Heart right ventricle (tissue), 16 donors: ENCODE data around the gene DPEP2NB. TPM values are rescaled to one million over a fixed set of nuclear protein-coding genes. Genes with fewer than 3 reads are reported as not detected.
"Not testable (repeated sequence)": the region's sequence is repeated elsewhere in the genome, so short reads cannot be mapped to it uniquely, and the experiment has no call there.

Experiments used
- ATAC-seq, 8 donors: fragments of 200-7000 bp; cut with Tn5 transposase; one replicate each; pipeline ENCODE4 v1.9.1; 2020; ENCODE audit warnings: mild to moderate bottlenecking in 8 of 8, moderate library complexity in 8 of 8, moderate number of reproducible peaks in 1 of 8
- DNase-seq, 2 donors: peaks; one replicate each; pipeline ENCODE4 v3.0.0-alpha.2; 2020
- H3K27ac ChIP-seq, 10 donors: fragments of 200-600 bp; sonication (generic) in 2 of 10; one replicate each; pipeline versions ENCODE4 v1.5.0 to v1.8.0; 2020 to 2022; ENCODE audit warnings: mild to moderate bottlenecking in 3 of 10
- H3K27me3 ChIP-seq, 7 donors: fragments of 200-600 bp; one replicate each; pipeline ENCODE4 v1.8.0; 2021 to 2022; ENCODE audit warnings: mild to moderate bottlenecking in 2 of 7
- H3K36me3 ChIP-seq, 9 donors: fragments of 200-600 bp; sonication (generic) in 1 of 9; one replicate each; pipeline versions ENCODE4 v1.5.0 to v1.8.0; 2020 to 2022; ENCODE audit warnings: mild to moderate bottlenecking in 2 of 9
- H3K4me1 ChIP-seq, 9 donors: fragments of 200-600 bp; sonication (generic) in 1 of 9; one replicate each; pipeline versions ENCODE4 v1.5.0 to v1.8.0; 2020 to 2022; ENCODE audit warnings: mild to moderate bottlenecking in 4 of 9
- H3K4me3 ChIP-seq, 10 donors: fragments of 200-600 bp; sonication (generic) in 2 of 10; one replicate each; pipeline versions ENCODE4 v1.5.0 to v1.8.0; 2020 to 2022; ENCODE audit warnings: mild to moderate bottlenecking in 7 of 10, moderate library complexity in 2 of 10
- H3K9me3 ChIP-seq, 11 donors: fragments of 200-600 bp in 10 of 11; sonication (generic) in 2 of 11; one replicate each; pipeline versions ENCODE4 v1.5.0 to v1.8.0; 2013 to 2022; ENCODE audit warnings: mild to moderate bottlenecking in 2 of 11, control low read depth in 1 of 11, moderate library complexity in 1 of 11
- CTCF ChIP-seq, 9 donors: fragments of 200-600 bp; sonication (generic) in 2 of 9; IDR thresholded peaks; one replicate each; pipeline versions ENCODE4 v1.5.0 to v1.8.0; 2021 to 2022; ENCODE audit warnings: antibody characterized with exemption in 9 of 9, mild to moderate bottlenecking in 5 of 9, moderate library complexity in 1 of 9
- WGBS, 2 donors: extraction: QIAGEN DNeasy Blood & Tissue Kit; methylation state at CpG; one replicate each; pipeline ENCODE4 v1.1.7; 2013; ENCODE audit warnings: inconsistent platforms in 1 of 2; 5-methylcytosine and 5-hydroxymethylcytosine counted together
- intact Hi-C, 10 donors: fragments of 100-400 bp; cut with DNase I; formaldehyde crosslinking; loops; one replicate each; pipeline versions ENCODE4 v1.11.1 to v1.14.2; 2022
- polyA plus RNA-seq, 2 donors: library from polyadenylated mRNA; stranded (reverse); fragments of 200-250 nt; gene quantifications; one replicate each; pipeline ENCODE4 v1.2.3, GENCODE V29; 2013
- total RNA-seq, 10 donors: library from RNA; stranded (reverse); fragmentation: NEBNext Ultra II Directional in 3 of 10; extraction: Animal tissue kit (Norgen Biotek cat#: 25700) in 3 of 10; gene quantifications; one replicate each; pipeline versions ENCODE4 v1.2.1 to v1.2.4, GENCODE V29; 2021 to 2023
- donor health status: Arrhythmogenic right ventricular cardiomyopathy.
- donor health status: ischemic (EF 13 %, LVEDD 7.1; RV severe dilation, severe dysfunction).
- donor health status: healthy with polysubstance abuse.
- donor health status: DM: no; HTN: yes; CAD: no.
- donor health status: DM: no; HTN: no; CAD: no.
- donor health status: ischemic (EF 25% LVEDD 6.9; RV normal size, moderate dysfunction).
- donor health status: ischemic (EF 25% LVEDD 5.7; RV mildly dilated, moderate dysfunction).
- donor health status: healthy.
- donor health status: DM: yes; HTN: yes; CAD: no.
- donor health status: Ischemic cardiomyopathy.
- donor health status: ischemic (EF 35%, LVEDD 5.7; RV mildly dilated, moderate dysfunction).
- donor health status: nonischemic (EF 11% LVEDD 7.7; RV severe dilation, severe dysfunction).
- donor health status: DM: yes; HTN: yes; CAD: no.
- donor health status: PGD.
- donor health status: ischemic (EF 29% LVEDD 5.4; RV normal size, mild dysfunction).
- donor health status: nonischemic (EF 23%, LVEDD 6.1; RV moderate dilation, normal function).

The DPEP2NB gene
- total and polyA plus RNA-seq, 12 donors, result not detected

- H3K27me3 ChIP-seq, result peaks cover 0 to 7% (median 0%) of the 10 kb centered on the region in 7 donors
- no peaks in the 10 kb centered on the region for H3K9me3 ChIP-seq
- no peak overlapping the region for H3K27ac ChIP-seq
- intact Hi-C loops, result no loop called here
- H3K4me1 ChIP-seq, result no peaks in the 10 kb centered on the region
- no peaks in the 10 kb centered on the region for H3K36me3 ChIP-seq
- DNase-seq (no peak), ATAC-seq (no peak)
- 81 to 85% methylated on average over 14 of the region's 14 CpGs for WGBS, 2 donors
- H3K4me3 ChIP-seq, result no peak overlapping the region
- no peak for TF ChIP-seq CTCF (IDR thresholded peaks at IDR 0.05)
Measured at GRCh38 chr16:67975321-67976105, 40.2 kb downstream of the DPEP2NB start.

GRCh38 chr16:67972285-67972684 is 43.4 kb downstream of the DPEP2NB start:
- WGBS, 2 donors, result 90 to 91% methylated on average over 7 of the region's 7 CpGs
- H3K27ac ChIP-seq, intact Hi-C loops, H3K9me3 ChIP-seq, H3K27me3 ChIP-seq, DNase-seq, H3K4me3 ChIP-seq, ATAC-seq, H3K36me3 ChIP-seq: not testable (repeated sequence)
- peaks cover 0 to 15% (median 1%) of the 10 kb centered on the region in 9 donors for H3K4me1 ChIP-seq

GRCh38 chr16:67971111-67971510 is 44.6 kb downstream of the DPEP2NB start:
- 94 to 95% methylated on average over 9 of the region's 9 CpGs for WGBS, 2 donors
- H3K27me3 ChIP-seq, result no peaks in the 10 kb centered on the region
- DNase-seq (no peak), ATAC-seq (no peak)
- H3K36me3 ChIP-seq, result no peaks in the 10 kb centered on the region
- TF ChIP-seq CTCF (IDR thresholded peaks at IDR 0.05), result no peak
- intact Hi-C loops, result no loop called here
- no peak overlapping the region for H3K4me3 ChIP-seq
- H3K4me1 ChIP-seq, result peaks cover 9 to 27% (median 13%) of the 10 kb centered on the region in 9 donors
- H3K9me3 ChIP-seq, result no peaks in the 10 kb centered on the region
- no peak overlapping the region for H3K27ac ChIP-seq

DNA sequence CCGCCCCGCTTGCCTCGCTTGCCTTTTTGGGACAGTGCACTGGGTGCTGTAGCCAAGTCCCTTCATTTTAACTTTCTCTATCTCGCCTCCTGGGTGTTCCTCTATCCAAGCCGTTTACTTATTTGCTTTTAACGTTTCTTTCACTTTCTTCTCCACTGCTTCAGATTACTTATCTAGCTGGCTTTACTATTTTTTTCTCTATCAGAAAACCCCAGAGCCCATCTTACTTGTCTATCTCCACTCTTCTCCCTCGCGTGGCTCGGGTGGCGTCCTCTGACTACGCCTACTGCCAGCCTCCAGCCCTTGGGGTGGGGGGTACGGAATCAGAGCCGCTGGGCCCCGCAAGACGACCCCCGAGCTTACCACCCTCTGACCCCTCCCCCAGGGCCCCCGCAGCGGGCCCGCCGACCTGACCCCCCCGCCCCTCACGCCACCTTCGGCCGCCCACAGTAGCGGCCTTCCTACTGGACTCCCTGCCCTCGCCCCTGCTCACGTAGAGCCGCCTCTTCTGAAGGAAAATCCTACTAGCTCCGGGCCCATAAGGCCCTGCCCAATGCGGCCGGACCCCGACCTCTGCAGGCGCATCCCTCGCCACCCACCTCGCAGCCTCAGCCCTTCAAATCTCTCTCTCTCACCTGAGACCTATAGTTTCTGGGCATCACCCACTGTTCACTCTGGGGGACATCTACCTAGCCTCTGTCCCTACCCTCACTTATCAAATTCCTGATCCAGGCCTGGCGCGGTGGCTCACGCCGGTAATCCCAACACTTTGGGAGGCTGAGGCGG is 46.3 kb downstream of the DPEP2NB start:
- DNase-seq (no peak), ATAC-seq (peak in 2 of 8 donors; percentile 1 to 4)
- Histone ChIP-seq H3K36me3 (peaks cover 0 to 13% (median 0%) of the 10 kb centered on the region in 9 donors), H3K4me1 (peaks cover 23 to 43% (median 30%) of the 10 kb centered on the region in 9 donors), H3K27ac (peak overlapping the region; percentile 44 to 100 (median 100)), H3K4me3 (peak overlapping the region in 9 of 10 donors; percentile 63 to 100 (median 95)), H3K27me3 (no peaks in the 10 kb centered on the region), H3K9me3 (no peaks in the 10 kb centered on the region)
- no peak for TF ChIP-seq CTCF (IDR thresholded peaks at IDR 0.05)
- 45 to 50% methylated on average over 40 of the region's 40 CpGs for WGBS, 2 donors
- intact Hi-C loops, result no loop called here
